Gastrocnemius medialis (tissue), 4 donors: ENCODE data around the gene MT1X. TPM values are rescaled to one million over a fixed set of nuclear protein-coding genes. Genes with fewer than 3 reads are reported as not detected.
"Not testable (repeated sequence)": the region's sequence is repeated elsewhere in the genome, so short reads cannot be mapped to it uniquely, and the experiment has no call there.

Source experiments
- ATAC-seq, 2 donors: fragments of 150-250 bp; one replicate each; pipeline ENCODE4 v1.9.1; 2016
- DNase-seq, 2 donors: peaks; one replicate each; pipeline ENCODE4 v3.0.0-alpha.2; 2019
- H3K27ac ChIP-seq, 4 donors: fragments of 200-600 bp; sonication (generic); 1 replicate in 1 of 4; 2 replicates in 3 of 4; pipeline ENCODE4 v1.5.1; 2016 to 2018; ENCODE audit warnings: mild to moderate bottlenecking in 2 of 4, moderate library complexity in 1 of 4
- H3K27me3 ChIP-seq, 3 donors: fragments of 200-600 bp; sonication (generic) in 2 of 3; 1 replicate in 1 of 3; 2 replicates in 2 of 3; pipeline versions ENCODE4 v1.5.1 to v1.6.0; 2016 to 2019; ENCODE audit warnings: mild to moderate bottlenecking in 1 of 3, moderate library complexity in 1 of 3
- H3K36me3 ChIP-seq, 2 donors: fragments of 200-600 bp; sonication (generic) in 1 of 2; one replicate each; pipeline ENCODE4 v1.5.1; 2017 to 2018
- H3K4me1 ChIP-seq, 2 donors: fragments of 200-600 bp; sonication (generic) in 1 of 2; one replicate each; pipeline ENCODE4 v1.5.1; 2016 to 2017; ENCODE audit warnings: mild to moderate bottlenecking in 2 of 2
- H3K4me3 ChIP-seq, 4 donors: fragments of 200-600 bp; sonication (generic) in 3 of 4; 1 replicate in 1 of 4; 2 replicates in 3 of 4; pipeline ENCODE4 v1.5.1; 2016 to 2019; ENCODE audit warnings: mild to moderate bottlenecking in 2 of 4
- H3K9me3 ChIP-seq, 3 donors: fragments of 200-600 bp; sonication (generic) in 2 of 3; 1 replicate in 1 of 3; 2 replicates in 2 of 3; pipeline ENCODE4 v1.5.1; 2016 to 2019
- CTCF ChIP-seq, 5 experiments: fragments of 450-650 bp in 3 of 5; fragments of 200-600 bp in 2 of 5; sonication (generic) in 2 of 5; IDR thresholded peaks in 4 of 5; conservative IDR thresholded peaks in 1 of 5; 1 replicate in 4 of 5; 2 replicates in 1 of 5; pipeline ENCODE4 v1.5.1; 2016 to 2019; ENCODE audit warnings: antibody characterized with exemption in 5 of 5, mild to moderate bottlenecking in 3 of 5, moderate library complexity in 3 of 5
- POLR2A ChIP-seq, 2 donors: fragments of 450-650 bp; IDR thresholded peaks; one replicate each; pipeline ENCODE4 v1.6.1; 2017; ENCODE audit warnings: antibody characterized with exemption in 2 of 2, mild to moderate bottlenecking in 2 of 2, moderate library complexity in 2 of 2
- in situ Hi-C, 4 donors: fragments of 200-750 bp; cut with MboI; loops; one replicate each; pipeline versions ENCODE4 v1.15.0 to v1.8.0; 2017; ENCODE audit warnings: low sequenced_read_pairs in 4 of 4
- intact Hi-C: fragments of 100-400 bp; cut with DNase I; formaldehyde crosslinking; loops from one replicate; pipeline ENCODE4 v1.15.1; 2023; ENCODE audit warnings: low total_unique reads
- total RNA-seq, 4 donors: library from RNA; depleted of rRNA; stranded (reverse); fragments of >200 nt; gene quantifications; one replicate each; pipeline versions ENCODE4 v1.1.0 to v1.2.3, GENCODE V29; 2016

The MT1X gene
- total RNA-seq, 4 donors from 2014 or later: 3,871 to 10,589 (median 6,239) TPM

- TF ChIP-seq CTCF (IDR thresholded peaks at IDR 0.05 in 4 of 5, conservative IDR thresholded peaks at IDR 0.05 in 1 of 5) (no peak), POLR2A (IDR thresholded peaks at IDR 0.05) (peak in 1 of 2 donors; percentile 26)
- DNase-seq: no peak
- H3K4me1 ChIP-seq: peaks cover 0 to 9% of the 10 kb centered on the region in 2 donors
- peak in 1 of 2 donors; percentile 40 for ATAC-seq
- intact Hi-C loops (no loop called here), in situ Hi-C loops (no loop called here)
- peaks cover 19 to 42% (median 36%) of the 10 kb centered on the region in 3 donors for H3K27me3 ChIP-seq
- no peaks in the 10 kb centered on the region for H3K9me3 ChIP-seq
- H3K36me3 ChIP-seq: no peaks in the 10 kb centered on the region
- H3K27ac ChIP-seq: no peak within 1 kb of the TSS
- H3K4me3 ChIP-seq: peak within 1 kb of the TSS in 3 of 4 donors; percentile 9 to 18 (median 17)
Observed at GRCh38 chr16:56667581-56668571, 14.4 kb upstream of the MT1X start, which contains the start of gene MT1G. MT1G (minus strand) TSS chr16:56668065; CDS start chr16:56667993, 72 bp downstream.

DNA sequence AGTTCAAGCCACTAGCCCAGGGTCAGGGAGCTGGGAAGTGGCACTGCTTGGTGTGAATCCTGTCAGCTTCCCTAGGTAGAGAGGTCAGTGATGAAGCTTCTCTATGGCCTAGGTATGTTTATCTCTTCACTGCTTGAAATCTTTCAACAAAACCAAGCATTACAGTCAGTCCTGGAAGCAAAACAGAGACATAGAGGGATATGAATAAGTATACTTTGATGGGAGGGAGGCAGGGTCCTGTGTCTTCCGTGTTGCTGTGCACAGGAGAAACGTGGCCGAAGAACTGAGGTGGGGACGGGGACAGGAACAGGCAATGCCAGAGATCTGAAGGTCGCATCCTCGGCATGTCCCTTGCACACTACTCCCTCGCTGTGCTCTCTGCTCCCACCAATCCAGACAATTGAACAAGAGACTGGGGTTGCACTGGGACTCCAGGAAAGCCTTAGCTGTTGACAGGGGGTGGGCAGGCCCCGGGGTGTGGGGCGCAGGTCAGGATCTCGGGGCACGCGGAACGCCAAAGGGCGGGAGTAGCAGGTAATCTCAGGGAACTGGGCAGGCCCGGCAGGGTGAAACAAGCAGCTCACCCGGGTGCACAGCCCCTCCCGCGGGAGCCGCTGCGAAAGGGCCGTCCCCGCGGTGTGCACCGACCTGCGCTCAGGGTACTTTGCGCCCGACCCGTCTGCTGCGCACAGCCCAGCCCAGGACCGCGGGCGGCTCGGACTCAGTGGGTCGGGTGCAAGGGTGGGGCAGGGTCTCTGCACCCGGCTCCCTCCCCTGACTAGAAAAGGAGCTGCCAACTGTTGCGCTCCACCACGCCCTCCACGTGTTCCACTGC is 13.0 kb upstream of the MT1X start, which contains the start of gene MT1H:
Gene MT1H, plus strand, starts transcription at position 810 of the 835 bp plus-strand sequence. CDS start 71 bp downstream, outside the sequence.
- H3K36me3 ChIP-seq: no peaks in the 10 kb centered on the region
- H3K4me1 ChIP-seq: peaks cover 0 to 11% of the 10 kb centered on the region in 2 donors
- ATAC-seq (no peak), DNase-seq (no peak)
- peaks cover 11 to 35% (median 31%) of the 10 kb centered on the region in 3 donors for H3K27me3 ChIP-seq
- H3K9me3 ChIP-seq: no peaks in the 10 kb centered on the region
- in situ Hi-C loops: no loop called here
- intact Hi-C loops: no loop called here
- H3K27ac ChIP-seq: no peak within 1 kb of the TSS
- TF ChIP-seq POLR2A (IDR thresholded peaks at IDR 0.05): no peak
- no peak for TF ChIP-seq CTCF (IDR thresholded peaks at IDR 0.05 in 4 of 5, conservative IDR thresholded peaks at IDR 0.05 in 1 of 5)
- no peak within 1 kb of the TSS for H3K4me3 ChIP-seq

DNA sequence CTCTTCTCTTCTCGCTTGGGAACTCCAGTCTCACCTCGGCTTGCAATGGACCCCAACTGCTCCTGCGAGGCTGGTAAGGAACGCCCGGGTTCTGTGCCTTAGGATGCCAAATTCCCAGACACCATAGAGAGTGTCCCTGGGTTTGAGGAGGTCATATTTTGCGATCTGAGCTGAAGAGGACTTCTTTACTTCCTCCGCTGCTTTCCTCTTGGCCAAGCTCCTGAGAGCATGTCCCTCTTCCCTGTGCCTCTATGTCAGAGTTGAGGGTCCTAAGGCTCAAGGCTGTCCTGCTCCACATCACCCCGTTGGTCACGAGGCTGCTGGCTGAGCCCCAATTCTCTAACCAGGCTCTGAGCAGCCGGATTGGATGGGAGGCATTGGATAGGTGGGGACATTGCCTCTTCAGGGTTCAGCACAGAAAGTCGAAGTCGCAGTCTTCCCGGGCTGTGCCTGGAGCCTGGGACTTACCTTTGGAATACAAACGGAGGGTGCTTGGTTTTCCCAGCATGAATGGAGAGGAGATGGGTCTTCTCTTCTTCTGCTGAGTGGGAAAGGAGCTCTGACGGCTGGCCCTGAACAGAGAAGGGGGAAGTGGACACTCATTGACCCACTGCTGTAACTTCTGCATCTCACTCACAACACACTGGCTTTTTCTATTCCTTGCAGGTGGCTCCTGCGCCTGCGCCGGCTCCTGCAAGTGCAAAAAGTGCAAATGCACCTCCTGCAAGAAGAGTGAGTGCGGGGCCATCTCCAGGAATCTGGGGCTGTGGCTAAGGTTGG is 12.2 kb upstream of the MT1X start:
- in situ Hi-C loops (loop anchor here in 2 of 4 donors (5.0 kb wide), 1 partner anchor 37 kb away; no protein-coding TSS in a partner anchor), intact Hi-C loops (no loop called here)
- no peaks in the 10 kb centered on the region for H3K9me3 ChIP-seq
- no peaks in the 10 kb centered on the region for H3K36me3 ChIP-seq
- DNase-seq: no peak
- H3K27me3 ChIP-seq: peaks cover 11 to 35% (median 31%) of the 10 kb centered on the region in 3 donors
- ATAC-seq: no peak
- peaks cover 0 to 13% of the 10 kb centered on the region in 2 donors for H3K4me1 ChIP-seq
- no peak overlapping the region for H3K4me3 ChIP-seq
- H3K27ac ChIP-seq: no peak overlapping the region
- TF ChIP-seq CTCF (IDR thresholded peaks at IDR 0.05 in 4 of 5, conservative IDR thresholded peaks at IDR 0.05 in 1 of 5) (no peak), POLR2A (IDR thresholded peaks at IDR 0.05) (no peak)

DNA sequence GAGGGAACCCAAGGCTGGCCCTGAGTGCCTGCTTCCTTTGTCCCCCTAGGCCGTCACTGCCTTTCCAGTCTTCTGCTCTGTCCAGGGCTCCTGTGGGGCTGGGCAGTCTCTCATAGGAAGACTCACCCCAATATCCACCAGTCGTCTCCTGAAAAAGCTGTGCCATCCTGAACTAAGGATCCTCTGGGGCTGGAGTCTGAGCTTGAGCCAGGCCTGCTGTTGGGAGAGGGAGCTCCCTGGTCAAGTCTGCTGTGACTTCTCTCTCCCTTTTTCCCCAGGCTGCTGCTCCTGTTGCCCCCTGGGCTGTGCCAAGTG is 11.7 kb upstream of the MT1X start:
- ATAC-seq (no peak), DNase-seq (no peak)
- H3K27me3 ChIP-seq: peaks cover 12 to 38% (median 33%) of the 10 kb centered on the region in 3 donors
- no peak for TF ChIP-seq CTCF (IDR thresholded peaks at IDR 0.05 in 4 of 5, conservative IDR thresholded peaks at IDR 0.05 in 1 of 5)
- no peak for TF ChIP-seq POLR2A (IDR thresholded peaks at IDR 0.05)
- H3K4me3 ChIP-seq: no peak overlapping the region
- no peaks in the 10 kb centered on the region for H3K36me3 ChIP-seq
- H3K9me3 ChIP-seq: no peaks in the 10 kb centered on the region
- in situ Hi-C loops (loop anchor here in 2 of 4 donors (5.0 kb wide), 1 partner anchor 37 kb away; no protein-coding TSS in a partner anchor), intact Hi-C loops (no loop called here)
- peaks cover 0 to 13% of the 10 kb centered on the region in 2 donors for H3K4me1 ChIP-seq
- H3K27ac ChIP-seq: no peak overlapping the region

DNA sequence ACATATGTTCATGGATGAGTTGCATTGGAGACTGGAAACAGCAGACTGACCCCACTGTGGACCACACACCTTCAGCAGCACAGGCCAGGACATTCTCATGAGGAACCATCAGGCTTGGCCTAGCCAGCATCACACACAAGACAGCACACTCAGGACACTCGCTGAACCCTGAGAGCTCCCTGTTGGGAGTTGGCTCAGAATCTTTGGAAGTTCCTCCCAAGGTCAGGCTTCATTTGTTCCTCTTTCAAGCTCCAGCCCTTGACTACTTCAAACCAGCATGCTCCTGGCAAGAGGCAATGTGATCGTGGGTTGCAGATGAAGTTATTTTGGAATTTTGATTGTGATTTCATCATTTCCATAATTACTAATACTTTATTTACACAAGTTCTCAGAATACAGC is 10.6 kb upstream of the MT1X start:
- peaks cover 14 to 41% (median 41%) of the 10 kb centered on the region in 3 donors for H3K27me3 ChIP-seq

DNA sequence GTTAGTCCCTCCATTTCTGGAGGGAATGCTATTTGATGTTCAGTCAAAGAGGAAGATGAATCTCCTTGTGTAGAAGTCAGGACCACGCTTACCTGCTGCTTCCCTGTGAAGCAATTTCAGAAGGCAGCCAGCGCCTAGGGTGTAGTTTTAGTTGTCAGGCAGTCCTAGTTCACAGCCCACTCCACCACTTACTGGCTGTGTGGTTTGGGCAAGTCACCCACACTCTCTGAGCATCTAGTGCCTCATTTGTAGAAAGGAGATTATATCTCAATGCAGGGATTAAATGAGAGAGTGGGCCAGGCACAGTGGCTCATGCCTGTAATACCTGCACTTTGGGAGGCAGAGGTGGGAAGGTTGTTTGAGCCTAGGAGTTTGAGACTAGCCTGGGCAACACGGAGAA is 10.1 kb upstream of the MT1X start:
- ATAC-seq, intact Hi-C loops, H3K9me3 ChIP-seq, H3K4me3 ChIP-seq, H3K27ac ChIP-seq, DNase-seq, H3K36me3 ChIP-seq: not testable (repeated sequence)
- in situ Hi-C loops: loop anchor here in 2 of 4 donors (5.0 kb wide), 1 partner anchor 35 kb away; no protein-coding TSS in a partner anchor
- peaks cover 14 to 41% (median 36%) of the 10 kb centered on the region in 3 donors for H3K27me3 ChIP-seq
- H3K4me1 ChIP-seq: peaks cover 0 to 13% of the 10 kb centered on the region in 2 donors

More for the DNA sequence above, 10.6 kb upstream of the MT1X start:
- in situ Hi-C loops: loop anchor here in 2 of 4 donors (5.0 kb wide), 1 partner anchor 36 kb away; no protein-coding TSS in a partner anchor
- ATAC-seq, DNase-seq, H3K4me3 ChIP-seq, H3K27ac ChIP-seq, H3K9me3 ChIP-seq, intact Hi-C loops, H3K36me3 ChIP-seq: not testable (repeated sequence)
- peaks cover 0 to 13% of the 10 kb centered on the region in 2 donors for H3K4me1 ChIP-seq
